Activated naive CD4-positive, alpha-beta T cell treated with anti-CD3 and anti-CD28 coated beads for 36 hours (primary cell): ENCODE measurements around the gene ZNF407. TPM values are rescaled to one million over a fixed set of nuclear protein-coding genes. Genes with fewer than 3 reads are reported as not detected.

Experiments
- CTCF ChIA-PET: fragments of 350-600 bp; sonication (Branson Sonifier 250); formaldehyde crosslinking; loops from one replicate; lab custom pipeline; 2021; ENCODE audit warnings: antibody characterized with exemption; lab: Charles Lee
- DNase-seq: peaks from one replicate; pipeline ENCODE4 v3.0.0-alpha.2; 2020
- H3K27ac Mint-ChIP-seq: one replicate; pipeline ENCODE4 v1.8.0; 2021; ENCODE audit warnings: mild to moderate bottlenecking, mixed read lengths
- H3K27me3 Mint-ChIP-seq: one replicate; pipeline ENCODE4 v1.8.0; 2021; ENCODE audit warnings: low read depth, mixed read lengths
- H3K36me3 Mint-ChIP-seq: one replicate; pipeline ENCODE4 v1.8.0; 2021; ENCODE audit warnings: low read depth, mixed read lengths
- H3K4me1 Mint-ChIP-seq: one replicate; pipeline ENCODE4 v1.8.0; 2021; ENCODE audit warnings: low read depth, mixed read lengths
- H3K4me3 Mint-ChIP-seq: one replicate; pipeline ENCODE4 v1.8.0; 2021; ENCODE audit warnings: mild to moderate bottlenecking, moderate library complexity, mixed read lengths
- H3K9me3 Mint-ChIP-seq: one replicate; pipeline ENCODE4 v1.8.0; 2021; ENCODE audit warnings: mixed read lengths
- intact Hi-C: fragments of 100-400 bp; cut with micrococcal nuclease; formaldehyde crosslinking; loops from one replicate; pipeline ENCODE4 v1.15.1; 2023
- total RNA-seq, 2 experiments: library from RNA; stranded (reverse); gene quantifications; one replicate each; pipeline ENCODE4 v1.2.3, GENCODE V29; 2021

The ZNF407 gene
- total RNA-seq, 2 experiments from 2014 or later = 9.8 to 9.9 TPM

DNA sequence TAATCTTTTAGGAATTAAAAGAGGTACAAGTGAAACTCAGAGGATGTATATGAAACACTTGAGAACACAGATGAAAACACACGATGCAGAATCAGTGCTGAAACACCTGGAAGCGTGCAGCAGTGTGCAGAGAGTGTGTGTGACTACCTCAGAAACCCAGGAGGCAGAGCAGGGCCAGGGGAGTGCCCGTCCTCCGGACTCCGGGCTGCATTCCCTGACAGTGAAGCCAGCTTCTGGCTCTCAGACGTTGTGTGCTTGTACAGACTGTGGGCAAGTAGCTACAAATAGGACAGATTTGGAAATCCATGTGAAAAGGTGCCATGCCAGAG lies 34.6 kb downstream of the ZNF407 start:
- Mint-ChIP-seq H3K4me1 (peaks cover 46% of the 10 kb centered on the region), H3K36me3 (peaks cover 27% of the 10 kb centered on the region), H3K27me3 (no peaks in the 10 kb centered on the region), H3K4me3 (peak overlapping the region; percentile 64), H3K27ac (peak overlapping the region; percentile 89), H3K9me3 (no peaks in the 10 kb centered on the region)
- intact Hi-C loops = loop anchor here (2.0 kb wide), 2 partner anchors 438 to 576 kb away; partner anchors contain the start of gene PTGR3
- CTCF ChIA-PET = interaction anchor here (1.4 kb wide), 1 partner anchor 20 kb away, joined by 4 read pairs; no protein-coding TSS in a partner anchor
- DNase-seq = no peak

DNA sequence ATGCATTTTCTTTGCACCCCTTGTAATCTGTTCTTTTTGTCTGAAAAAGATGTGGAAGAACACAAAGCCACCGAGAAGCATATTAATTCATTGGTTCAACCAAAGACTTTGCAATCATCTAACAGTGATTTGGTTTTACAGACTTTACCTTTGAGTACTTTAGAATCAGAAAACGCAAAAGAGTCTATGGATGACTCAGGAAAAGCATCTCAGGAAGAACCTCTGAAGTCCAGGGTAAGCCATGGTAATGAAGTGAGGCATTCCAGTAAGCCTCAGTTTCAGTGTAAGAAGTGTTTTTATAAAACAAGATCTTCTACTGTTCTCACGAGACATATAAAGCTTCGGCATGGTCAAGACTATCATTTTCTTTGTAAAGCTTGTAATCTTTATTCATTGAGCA lies 35.2 kb downstream of the ZNF407 start:
- H3K4me3 Mint-ChIP-seq = no peak overlapping the region
- DNase-seq = no peak
- CTCF ChIA-PET = no interaction called here
- H3K36me3 Mint-ChIP-seq = peaks cover 27% of the 10 kb centered on the region
- intact Hi-C loops = loop anchor here (2.0 kb wide), 2 partner anchors 438 to 576 kb away; partner anchors contain the start of gene PTGR3
- no peaks in the 10 kb centered on the region for H3K9me3 Mint-ChIP-seq
- H3K27me3 Mint-ChIP-seq = no peaks in the 10 kb centered on the region
- peaks cover 46% of the 10 kb centered on the region for H3K4me1 Mint-ChIP-seq
- peak overlapping the region; percentile 89 for H3K27ac Mint-ChIP-seq

DNA sequence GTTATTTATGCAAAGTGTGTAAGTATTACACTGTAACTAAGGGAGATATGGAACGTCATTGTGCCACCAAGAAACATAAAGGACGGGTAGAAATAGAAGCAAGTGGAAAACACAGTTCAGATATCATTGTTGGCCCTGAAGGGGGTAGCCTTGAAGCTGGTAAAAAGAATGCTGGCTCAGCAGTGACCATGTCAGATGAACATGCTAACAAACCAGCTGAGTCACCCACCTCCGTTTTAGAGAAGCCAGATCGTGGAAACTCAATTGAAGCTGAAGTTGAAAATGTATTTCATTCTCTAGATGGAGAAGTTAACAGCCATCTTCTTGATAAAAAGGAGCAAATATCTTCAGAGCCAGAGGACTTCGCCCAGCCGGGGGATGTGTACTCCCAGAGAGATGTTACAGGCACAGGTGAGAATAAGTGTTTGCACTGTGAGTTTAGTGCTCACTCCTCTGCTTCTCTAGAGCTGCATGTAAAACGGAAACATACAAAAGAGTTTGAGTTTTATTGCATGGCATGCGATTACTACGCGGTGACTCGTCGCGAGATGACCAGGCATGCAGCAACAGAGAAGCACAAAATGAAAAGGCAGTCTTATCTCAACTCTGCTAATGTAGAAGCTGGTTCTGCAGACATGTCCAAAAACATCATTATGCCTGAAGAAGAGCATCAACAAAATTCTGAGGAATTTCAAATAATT lies 36.1 kb downstream of the ZNF407 start:
- H3K9me3 Mint-ChIP-seq = no peaks in the 10 kb centered on the region
- peaks cover 48% of the 10 kb centered on the region for H3K4me1 Mint-ChIP-seq
- no peak overlapping the region for H3K27ac Mint-ChIP-seq
- CTCF ChIA-PET = no interaction called here
- no peak overlapping the region for H3K4me3 Mint-ChIP-seq
- intact Hi-C loops = loop anchor here (2.0 kb wide), 2 partner anchors 437 to 575 kb away; partner anchors contain the start of gene PTGR3
- H3K27me3 Mint-ChIP-seq = no peaks in the 10 kb centered on the region
- peak; percentile 24 for DNase-seq
- H3K36me3 Mint-ChIP-seq = peaks cover 26% of the 10 kb centered on the region

DNA sequence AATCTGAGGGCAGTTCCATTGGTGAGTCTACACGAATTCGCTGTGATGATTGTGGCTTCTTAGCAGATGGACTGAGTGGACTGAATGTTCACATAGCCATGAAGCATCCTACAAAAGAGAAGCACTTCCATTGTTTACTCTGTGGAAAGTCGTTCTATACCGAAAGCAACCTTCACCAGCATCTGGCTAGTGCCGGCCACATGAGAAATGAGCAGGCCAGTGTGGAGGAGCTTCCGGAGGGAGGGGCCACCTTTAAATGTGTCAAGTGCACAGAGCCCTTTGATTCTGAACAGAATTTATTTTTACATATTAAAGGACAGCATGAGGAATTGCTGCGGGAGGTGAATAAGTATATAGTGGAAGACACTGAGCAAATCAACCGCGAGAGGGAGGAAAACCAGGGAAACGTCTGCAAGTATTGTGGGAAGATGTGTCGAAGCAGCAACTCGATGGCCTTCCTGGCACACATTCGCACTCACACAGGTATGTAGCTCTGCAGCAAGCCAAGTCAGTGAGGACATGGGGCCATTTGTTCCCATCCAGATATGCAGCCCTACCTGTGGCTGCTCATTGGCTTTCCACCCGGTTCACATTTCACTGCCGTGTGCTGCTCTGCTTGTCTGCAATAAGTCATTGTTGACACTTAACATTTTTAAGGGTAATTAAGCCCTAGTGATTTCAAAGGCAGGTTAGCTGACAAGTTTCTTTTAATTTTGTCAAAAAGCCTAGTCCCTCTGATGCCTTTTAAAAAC lies 37.7 kb downstream of the ZNF407 start:
- intact Hi-C loops = no loop called here
- Mint-ChIP-seq H3K27me3 (no peaks in the 10 kb centered on the region), H3K36me3 (peaks cover 25% of the 10 kb centered on the region), H3K27ac (no peak overlapping the region), H3K9me3 (no peaks in the 10 kb centered on the region), H3K4me1 (peaks cover 46% of the 10 kb centered on the region), H3K4me3 (no peak overlapping the region)
- CTCF ChIA-PET = interaction anchor here (0.6 kb wide), 1 partner anchor 40 kb away, joined by 3 read pairs; no protein-coding TSS in a partner anchor
- no peak for DNase-seq

DNA sequence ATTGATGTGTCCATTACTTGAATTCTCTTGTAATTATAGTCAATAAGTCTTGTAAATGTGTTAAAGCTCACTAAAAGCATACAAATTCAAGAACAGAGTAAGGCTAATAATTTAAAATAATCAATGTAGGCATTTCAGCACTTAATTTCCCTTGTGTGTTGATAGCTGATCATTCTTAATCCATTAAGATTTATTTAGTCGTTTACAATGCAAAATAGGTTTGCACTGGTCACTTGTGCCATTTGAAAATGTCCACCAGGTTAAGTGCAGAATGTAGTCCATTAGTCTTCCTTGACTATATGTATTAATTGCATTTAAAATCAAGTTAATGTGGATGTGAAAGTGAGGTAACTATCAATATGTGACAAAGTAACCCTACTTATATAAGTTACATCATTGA lies 39.4 kb downstream of the ZNF407 start:
- intact Hi-C loops = no loop called here
- Mint-ChIP-seq H3K27me3 (no peaks in the 10 kb centered on the region), H3K4me1 (peaks cover 30% of the 10 kb centered on the region), H3K4me3 (no peak overlapping the region), H3K36me3 (peaks cover 23% of the 10 kb centered on the region), H3K27ac (no peak overlapping the region), H3K9me3 (no peaks in the 10 kb centered on the region)
- DNase-seq = no peak
- CTCF ChIA-PET = interaction anchor here (0.7 kb wide), 1 partner anchor 16 kb away, joined by 3 read pairs; no protein-coding TSS in a partner anchor

DNA sequence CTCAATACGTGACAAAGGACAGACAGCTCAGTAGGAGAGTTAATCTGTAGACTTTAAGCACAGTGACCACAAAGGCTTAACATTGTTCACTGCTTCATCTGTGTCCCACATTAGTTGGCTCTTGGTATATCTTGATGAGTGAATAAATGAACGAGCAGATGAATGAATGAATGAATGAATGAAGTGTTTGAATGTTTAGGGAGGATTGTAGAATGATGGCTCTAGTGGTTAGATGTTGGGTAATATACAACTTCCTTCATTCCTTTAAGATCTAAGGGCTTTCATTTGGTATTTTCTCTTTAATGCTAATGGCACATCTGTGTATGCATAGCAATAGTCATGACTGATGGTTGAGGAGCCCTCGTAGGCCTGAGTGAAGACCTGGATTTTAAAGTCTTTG lies 40.5 kb downstream of the ZNF407 start:
- H3K27ac Mint-ChIP-seq = no peak overlapping the region
- no peaks in the 10 kb centered on the region for H3K27me3 Mint-ChIP-seq
- H3K4me3 Mint-ChIP-seq = no peak overlapping the region
- H3K4me1 Mint-ChIP-seq = peaks cover 18% of the 10 kb centered on the region
- CTCF ChIA-PET = no interaction called here
- DNase-seq = no peak
- H3K36me3 Mint-ChIP-seq = peaks cover 16% of the 10 kb centered on the region
- intact Hi-C loops = no loop called here
- no peaks in the 10 kb centered on the region for H3K9me3 Mint-ChIP-seq

DNA sequence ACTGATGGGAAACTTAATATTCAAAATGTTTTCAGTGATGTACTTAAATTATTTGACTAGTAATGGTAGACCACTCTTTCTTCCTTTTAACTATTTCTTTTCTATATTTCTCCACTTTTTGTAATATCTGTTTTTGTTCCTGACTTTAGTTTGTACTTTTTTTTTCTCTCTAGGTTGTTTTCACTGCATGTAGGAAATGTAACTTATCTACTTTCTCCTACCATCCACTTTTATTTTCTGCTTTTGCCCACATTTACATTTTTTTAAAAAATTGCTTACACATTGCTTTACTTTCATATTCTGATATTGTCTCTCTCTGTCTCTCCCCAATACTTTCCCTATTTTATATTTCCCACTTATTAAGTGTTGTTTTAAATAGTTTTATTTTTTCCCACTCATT lies 47.0 kb downstream of the ZNF407 start:
- H3K27ac Mint-ChIP-seq = no peak overlapping the region
- no peak for DNase-seq
- peaks cover 10% of the 10 kb centered on the region for H3K4me1 Mint-ChIP-seq
- CTCF ChIA-PET = no interaction called here
- H3K36me3 Mint-ChIP-seq = peaks cover 2% of the 10 kb centered on the region
- no peak overlapping the region for H3K4me3 Mint-ChIP-seq
- intact Hi-C loops = no loop called here
- H3K9me3 Mint-ChIP-seq = no peaks in the 10 kb centered on the region
- H3K27me3 Mint-ChIP-seq = no peaks in the 10 kb centered on the region

DNA sequence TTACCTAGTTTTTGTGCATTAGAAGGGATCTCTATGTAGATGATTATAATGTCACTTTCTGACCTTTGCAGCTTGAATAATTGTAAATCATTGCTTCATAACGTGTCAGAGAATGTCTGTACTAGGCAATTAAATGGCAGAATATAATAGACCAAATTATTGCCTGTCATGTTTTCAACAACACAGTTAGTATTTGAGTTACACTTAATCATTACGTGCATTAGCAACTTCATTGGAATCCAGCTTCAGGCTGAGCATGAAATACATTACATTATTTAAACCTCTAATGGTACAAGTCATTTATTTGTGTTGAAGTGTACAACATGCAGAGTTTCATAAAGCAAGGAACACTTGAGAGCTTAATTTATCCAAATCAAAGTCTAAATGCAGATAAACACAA lies 48.0 kb downstream of the ZNF407 start:
- Mint-ChIP-seq H3K9me3 (no peaks in the 10 kb centered on the region), H3K27ac (no peak overlapping the region), H3K4me3 (no peak overlapping the region), H3K36me3 (peaks cover 2% of the 10 kb centered on the region), H3K27me3 (no peaks in the 10 kb centered on the region), H3K4me1 (peaks cover 10% of the 10 kb centered on the region)
- no peak for DNase-seq
- intact Hi-C loops = no loop called here
- CTCF ChIA-PET = interaction anchor here (1.1 kb wide), 1 partner anchor 39 kb away, joined by 3 read pairs; no protein-coding TSS in a partner anchor

DNA sequence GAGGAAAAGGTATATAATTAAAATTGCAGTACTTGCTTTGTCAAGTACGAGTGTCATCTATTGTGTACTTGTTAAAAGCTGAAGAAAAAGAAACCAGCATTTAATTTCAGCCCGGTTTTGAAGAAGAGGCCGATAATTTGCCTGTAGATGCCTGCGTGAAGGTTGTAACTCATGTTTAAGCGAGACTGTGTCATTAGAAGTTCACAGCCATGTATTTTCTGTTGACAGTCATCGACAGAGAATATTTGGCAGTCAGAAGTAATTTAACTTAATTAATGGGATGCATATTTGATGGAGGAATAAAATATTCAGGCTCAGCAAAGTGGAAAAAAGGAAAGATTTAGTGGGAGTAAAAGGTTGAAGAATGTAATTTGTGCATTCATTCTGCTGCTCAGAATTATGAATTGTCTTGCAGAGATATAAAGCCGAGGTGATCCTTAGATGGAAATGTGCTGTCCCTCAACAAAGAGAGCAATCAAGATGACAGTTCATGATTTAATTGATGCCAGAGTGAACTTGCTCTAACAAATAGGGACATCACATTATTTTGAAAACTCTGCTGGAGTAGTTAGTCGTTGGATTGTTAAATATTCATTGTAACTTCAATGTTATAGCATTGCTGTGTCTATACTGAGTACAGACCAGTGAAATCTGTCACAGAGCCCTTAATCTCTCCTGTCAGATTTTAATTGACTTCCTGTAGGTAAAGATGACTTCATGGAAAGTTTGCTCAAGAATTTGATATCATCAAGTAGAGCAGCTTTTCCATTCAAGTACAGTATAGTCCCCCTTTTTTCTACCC lies 53.9 kb downstream of the ZNF407 start:
- Mint-ChIP-seq H3K4me1 (peaks cover 2% of the 10 kb centered on the region), H3K27ac (no peak overlapping the region), H3K4me3 (no peak overlapping the region), H3K27me3 (no peaks in the 10 kb centered on the region), H3K36me3 (peaks cover 2% of the 10 kb centered on the region), H3K9me3 (no peaks in the 10 kb centered on the region)
- intact Hi-C loops = loop anchor here (1.0 to 10.0 kb wide), 9 partner anchors 246 to 1698 kb away; no protein-coding TSS in a partner anchor
- DNase-seq = no peak
- CTCF ChIA-PET = interaction anchor here (1.1 to 1.7 kb wide), 4 partner anchors 9 to 56 kb away, joined by 3 to 5 read pairs (median 4); no protein-coding TSS in a partner anchor

DNA sequence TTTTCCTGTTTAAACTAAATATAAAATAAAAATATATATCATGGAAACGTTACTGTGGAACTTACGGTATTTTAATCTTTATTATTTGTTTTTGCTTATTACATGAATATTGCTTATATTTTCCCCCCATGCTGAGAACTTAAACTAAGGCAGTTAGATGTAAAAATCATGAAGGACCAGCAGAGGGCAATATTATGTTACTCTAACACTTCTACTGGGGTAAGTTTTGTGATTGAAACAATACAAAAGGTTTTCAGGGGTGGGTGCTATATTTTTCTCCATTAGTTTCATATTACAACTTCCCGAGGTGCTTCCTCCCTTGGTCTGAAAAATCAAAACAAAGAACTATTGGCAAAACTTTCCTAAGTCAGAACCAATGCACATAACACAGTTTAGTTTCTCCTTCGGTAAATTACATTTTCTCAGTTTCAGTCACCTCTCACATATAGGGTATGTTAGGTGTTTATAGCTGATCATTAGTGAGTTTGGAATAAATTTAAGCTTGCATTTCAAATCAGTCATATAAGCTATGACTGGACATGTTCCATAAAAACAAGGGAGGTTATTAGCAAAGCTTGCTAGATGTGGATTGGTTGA lies 54.8 kb downstream of the ZNF407 start:
- peaks cover 2% of the 10 kb centered on the region for H3K36me3 Mint-ChIP-seq
- intact Hi-C loops = loop anchor here (1.0 to 10.0 kb wide), 9 partner anchors 245 to 1697 kb away; no protein-coding TSS in a partner anchor
- no peak overlapping the region for H3K4me3 Mint-ChIP-seq
- CTCF ChIA-PET = interaction anchor here (0.7 to 1.7 kb wide), 9 partner anchors 10 to 481 kb away, joined by 3 to 5 read pairs (median 3); no protein-coding TSS in a partner anchor
- H3K9me3 Mint-ChIP-seq = no peaks in the 10 kb centered on the region
- H3K4me1 Mint-ChIP-seq = peaks cover 2% of the 10 kb centered on the region
- no peaks in the 10 kb centered on the region for H3K27me3 Mint-ChIP-seq
- no peak for DNase-seq
- no peak overlapping the region for H3K27ac Mint-ChIP-seq

DNA sequence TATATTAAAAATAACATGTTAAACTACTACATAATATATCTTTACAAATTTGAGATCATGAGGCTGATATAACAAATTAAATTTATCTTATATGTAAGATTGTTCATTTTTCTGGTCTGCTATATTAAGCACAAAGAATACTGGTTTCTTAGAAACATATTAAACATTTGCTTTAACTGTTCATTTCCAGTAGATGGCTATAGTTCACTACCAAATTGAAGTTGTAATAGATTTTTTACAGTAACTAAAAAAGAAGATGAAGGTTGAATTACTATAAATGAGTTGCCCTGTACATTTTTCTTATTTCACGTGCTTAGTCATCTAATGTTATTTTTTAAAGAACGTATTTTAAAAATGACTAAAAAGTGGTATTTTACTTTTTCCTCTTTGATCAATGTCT lies 57.0 kb downstream of the ZNF407 start:
- CTCF ChIA-PET = no interaction called here
- Mint-ChIP-seq H3K4me3 (no peak overlapping the region), H3K27ac (no peak overlapping the region), H3K27me3 (no peaks in the 10 kb centered on the region), H3K36me3 (no peaks in the 10 kb centered on the region), H3K9me3 (no peaks in the 10 kb centered on the region), H3K4me1 (peaks cover 2% of the 10 kb centered on the region)
- intact Hi-C loops = loop anchor here (5.0 to 10.0 kb wide), 3 partner anchors 243 to 1620 kb away; no protein-coding TSS in a partner anchor
- DNase-seq = no peak
